GM18909 (cell line): ENCODE data around the gene SKAP1.
"Not testable (repeated sequence)": the region's sequence is repeated elsewhere in the genome, so short reads cannot be mapped to it uniquely, and the experiment has no call there.

ENCODE experiments used
- ATAC-seq: cut with Tn5 transposase; IDR thresholded peaks from one replicate; pipeline ENCODE4 v1.9.1; 2021; ENCODE audit warnings: mild to moderate bottlenecking; ENCODE audit not compliant: unreplicated experiment, poor library complexity

Gene SKAP1

GRCh38 chr17:48375356-48375755 is 54.7 kb downstream of the SKAP1 start:
- no peak for ATAC-seq

- no peak for ATAC-seq
These were observed 55.3 kb downstream of the SKAP1 start for GRCh38 chr17:48374650-48375230.

GRCh38 chr17:48373883-48374282 is 56.1 kb downstream of the SKAP1 start:
- ATAC-seq: no peak

- no peak for ATAC-seq
These were observed 56.7 kb downstream of the SKAP1 start for GRCh38 chr17:48373130-48373830.

GRCh38 chr17:48368967-48369366 is 61.0 kb downstream of the SKAP1 start:
- not testable (repeated sequence) for ATAC-seq

GRCh38 chr17:48368352-48368908 is 61.6 kb downstream of the SKAP1 start:
- ATAC-seq: no peak

- ATAC-seq: no peak
These were observed 66.9 kb downstream of the SKAP1 start for GRCh38 chr17:48363161-48363560.

- not testable (repeated sequence) for ATAC-seq
These were observed 69.0 kb downstream of the SKAP1 start for GRCh38 chr17:48360861-48361633.

GRCh38 chr17:48357779-48358602 is 72.0 kb downstream of the SKAP1 start:
- ATAC-seq: no peak

GRCh38 chr17:48356866-48357265 is 73.1 kb downstream of the SKAP1 start:
- no peak for ATAC-seq

- ATAC-seq: no peak
These were observed 77.4 kb downstream of the SKAP1 start for GRCh38 chr17:48352630-48353029.

- ATAC-seq: no peak
These were observed 78.1 kb downstream of the SKAP1 start for GRCh38 chr17:48351911-48352332.

GRCh38 chr17:48348352-48348751 is 81.7 kb downstream of the SKAP1 start:
- ATAC-seq: no peak

- no peak for ATAC-seq
These were observed 82.8 kb downstream of the SKAP1 start for GRCh38 chr17:48347177-48347576.

GRCh38 chr17:48344251-48344650 is 85.8 kb downstream of the SKAP1 start:
- no peak for ATAC-seq

GRCh38 chr17:48340916-48341315 is 89.1 kb downstream of the SKAP1 start:
- no peak for ATAC-seq

GRCh38 chr17:48338720-48339119 is 91.3 kb downstream of the SKAP1 start:
- no peak for ATAC-seq

- ATAC-seq: not testable (repeated sequence)
These were observed 92.1 kb downstream of the SKAP1 start for GRCh38 chr17:48337903-48338302.

- no peak for ATAC-seq
These were observed 93.0 kb downstream of the SKAP1 start for GRCh38 chr17:48336986-48337385.

GRCh38 chr17:48335858-48336500 is 94.0 kb downstream of the SKAP1 start:
- no peak for ATAC-seq
